Cerebellar cortex (tissue), 1 donor: ENCODE measurements around the gene SH3BP5.

Source experiments
- DNase-seq: peaks from one replicate; pipeline ENCODE4 v3.0.0-alpha.2; 2015; ENCODE audit warnings: low spot score

The SH3BP5 gene

GRCh38 chr3:15347063-15347736 lies 14.8 kb upstream of the SH3BP5 start:
- DNase-seq: no peak

GRCh38 chr3:15346516-15346915 lies 14.1 kb upstream of the SH3BP5 start:
- DNase-seq: no peak

- DNase-seq: no peak
Observed at GRCh38 chr3:15345608-15346137, 13.3 kb upstream of the SH3BP5 start.

GRCh38 chr3:15345066-15345607 lies 12.8 kb upstream of the SH3BP5 start:
- no peak for DNase-seq

- DNase-seq: no peak
Observed at GRCh38 chr3:15342945-15343344, 10.6 kb upstream of the SH3BP5 start.

GRCh38 chr3:15342246-15342645 lies 9.9 kb upstream of the SH3BP5 start:
- DNase-seq: no peak

GRCh38 chr3:15341030-15341726 lies 8.8 kb upstream of the SH3BP5 start:
- no peak for DNase-seq

GRCh38 chr3:15339786-15340215 lies 7.4 kb upstream of the SH3BP5 start:
- no peak for DNase-seq

GRCh38 chr3:15339001-15339400 lies 6.6 kb upstream of the SH3BP5 start:
- DNase-seq: no peak

GRCh38 chr3:15337963-15338362 lies 5.6 kb upstream of the SH3BP5 start:
- DNase-seq: no peak

- DNase-seq: no peak
Observed at GRCh38 chr3:15336057-15336456, 3.7 kb upstream of the SH3BP5 start.

GRCh38 chr3:15333956-15334263 lies 1.5 kb upstream of the SH3BP5 start:
- DNase-seq: no peak

- DNase-seq: no peak
Observed at GRCh38 chr3:15333099-15333955, 941 bp upstream of the SH3BP5 start.

- DNase-seq: peak; percentile 60
Observed at GRCh38 chr3:15331606-15332404, 581 bp downstream of the SH3BP5 start.

GRCh38 chr3:15331072-15331605 lies 1.2 kb downstream of the SH3BP5 start:
- no peak for DNase-seq

GRCh38 chr3:15330031-15330596 lies 2.3 kb downstream of the SH3BP5 start:
- DNase-seq: peak; percentile 54

- peak; percentile 39 for DNase-seq
Observed at GRCh38 chr3:15329046-15330005, 3.1 kb downstream of the SH3BP5 start.

- no peak for DNase-seq
Observed at GRCh38 chr3:15327941-15328340, 4.4 kb downstream of the SH3BP5 start.

- no peak for DNase-seq
Observed at GRCh38 chr3:15326673-15327072, 5.7 kb downstream of the SH3BP5 start.

- peak; percentile 64 for DNase-seq
Observed at GRCh38 chr3:15326037-15326436, 6.3 kb downstream of the SH3BP5 start.
